ENCODE measurements around the gene SH2B2. TPM values are rescaled to one million over a fixed set of nuclear protein-coding genes. Genes with fewer than 3 reads are reported as not detected.

SH2B2 gene
- 17.0 TPM for total RNA-seq
- long read RNA-seq, transcript SH2B2-202 (9 exons, 2,113 nt) = major isoform, 7 of 52 reads
- long read RNA-seq, partial matches to known transcripts = 15 of 52 reads
- long read RNA-seq, other reads (novel, unspliced or antisense) = 30 of 52 reads

DNA sequence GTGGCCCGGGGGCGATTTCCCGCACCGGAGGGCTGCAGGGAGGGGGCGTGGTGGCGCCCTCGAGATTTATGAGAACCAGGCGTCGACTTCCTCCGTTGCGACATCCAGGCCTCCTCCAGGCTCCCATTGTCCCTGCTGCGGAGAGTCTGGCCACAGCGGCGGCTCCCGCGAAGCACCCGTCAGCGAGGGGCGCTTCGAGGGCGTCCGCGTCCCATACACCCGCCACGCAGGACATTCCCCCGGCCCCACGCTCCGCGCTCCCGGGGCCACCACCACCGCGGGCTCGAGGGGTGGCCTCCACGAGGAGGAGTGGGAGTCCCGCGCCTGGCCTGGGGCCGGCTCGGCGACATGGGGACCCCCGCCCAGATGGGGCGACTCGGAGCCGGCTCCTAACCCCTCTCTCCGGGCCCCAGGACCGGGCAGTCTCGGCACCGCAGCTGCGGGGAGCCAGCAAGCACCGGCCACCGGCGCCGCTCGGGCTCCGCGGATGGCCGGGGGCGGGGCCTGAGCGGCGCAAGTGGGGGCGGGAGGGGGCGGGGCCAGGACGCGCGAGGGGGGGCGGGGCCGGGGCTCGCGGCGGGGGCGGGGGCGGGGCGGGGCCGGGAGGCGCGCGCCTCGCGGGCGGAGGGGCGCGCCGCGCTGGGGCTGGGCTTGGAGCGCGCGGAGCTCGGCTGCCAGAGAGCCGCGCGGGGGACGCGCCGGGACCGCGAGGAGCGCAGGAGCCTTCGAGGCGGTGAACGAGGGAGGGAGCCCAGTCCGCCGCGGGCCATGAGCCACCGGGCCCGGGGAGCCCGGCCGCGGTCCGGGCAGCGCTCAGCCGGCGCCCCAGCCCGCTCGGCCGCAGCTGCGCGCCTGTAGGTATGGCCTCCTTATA, at the start of gene SH2B2:
Gene SH2B2 (plus strand): TSS at position 632 of the 874 bp plus-strand sequence. CDS start 13,683 bp downstream, outside the sequence.
- TF ChIP-seq, protein P1, sequence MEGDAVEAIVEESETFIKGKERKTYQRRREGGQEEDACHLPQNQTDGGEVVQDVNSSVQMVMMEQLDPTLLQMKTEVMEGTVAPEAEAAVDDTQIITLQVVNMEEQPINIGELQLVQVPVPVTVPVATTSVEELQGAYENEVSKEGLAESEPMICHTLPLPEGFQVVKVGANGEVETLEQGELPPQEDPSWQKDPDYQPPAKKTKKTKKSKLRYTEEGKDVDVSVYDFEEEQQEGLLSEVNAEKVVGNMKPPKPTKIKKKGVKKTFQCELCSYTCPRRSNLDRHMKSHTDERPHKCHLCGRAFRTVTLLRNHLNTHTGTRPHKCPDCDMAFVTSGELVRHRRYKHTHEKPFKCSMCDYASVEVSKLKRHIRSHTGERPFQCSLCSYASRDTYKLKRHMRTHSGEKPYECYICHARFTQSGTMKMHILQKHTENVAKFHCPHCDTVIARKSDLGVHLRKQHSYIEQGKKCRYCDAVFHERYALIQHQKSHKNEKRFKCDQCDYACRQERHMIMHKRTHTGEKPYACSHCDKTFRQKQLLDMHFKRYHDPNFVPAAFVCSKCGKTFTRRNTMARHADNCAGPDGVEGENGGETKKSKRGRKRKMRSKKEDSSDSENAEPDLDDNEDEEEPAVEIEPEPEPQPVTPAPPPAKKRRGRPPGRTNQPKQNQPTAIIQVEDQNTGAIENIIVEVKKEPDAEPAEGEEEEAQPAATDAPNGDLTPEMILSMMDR (IDR thresholded peaks at IDR 0.05) = no peak
- Histone ChIP-seq H3K4me3 (peak within 1 kb of the TSS; percentile 81), H3K36me3 (no peaks in the 10 kb centered on the region), H3K9me3 (no peaks in the 10 kb centered on the region), H3K27me3 (ENCODE audit: low read depth) (no peaks in the 10 kb centered on the region), H3K27ac (peak within 1 kb of the TSS; percentile 96), H3K4me1 (peaks cover 34% of the 10 kb centered on the region)
- intact Hi-C loops (cut with DNase I) = no loop called here
- DNase-seq = peak; percentile 90
- peak; percentile 78 to 84 for ATAC-seq

DNA sequence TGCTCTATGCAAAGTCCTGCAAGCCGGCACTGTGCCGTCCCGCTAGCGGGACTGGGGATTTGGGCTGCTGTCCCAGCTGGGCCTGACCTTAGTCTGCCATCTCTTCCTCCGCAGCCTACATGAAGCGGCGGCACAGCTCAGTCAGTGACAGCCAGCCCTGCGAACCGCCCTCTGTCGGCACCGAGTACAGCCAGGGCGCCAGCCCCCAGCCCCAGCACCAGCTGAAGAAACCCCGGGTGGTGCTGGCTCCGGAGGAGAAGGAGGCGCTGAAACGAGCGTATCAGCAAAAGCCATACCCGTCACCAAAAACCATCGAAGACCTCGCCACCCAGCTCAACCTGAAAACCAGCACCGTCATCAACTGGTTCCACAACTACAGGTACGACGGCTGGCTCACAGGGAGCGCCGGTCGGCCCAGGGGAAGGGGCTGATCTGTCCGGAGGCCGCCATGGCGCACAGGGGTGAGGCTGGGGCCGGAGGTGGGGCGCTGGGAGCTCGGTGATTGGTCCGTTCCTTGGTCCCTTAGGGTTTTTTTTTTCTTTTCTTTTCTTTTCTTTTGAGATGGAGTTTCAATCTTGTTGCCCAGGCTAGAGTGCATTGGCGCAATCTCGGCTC, 47.4 kb upstream of the SH2B2 start:
- Histone ChIP-seq H3K36me3 (peaks cover 81% of the 10 kb centered on the region), H3K27me3 (ENCODE audit: low read depth) (no peaks in the 10 kb centered on the region), H3K9me3 (no peaks in the 10 kb centered on the region), H3K4me3 (no peak overlapping the region), H3K4me1 (no peaks in the 10 kb centered on the region), H3K27ac (no peak overlapping the region)
- ATAC-seq (no peak), DNase-seq (no peak)
- TF ChIP-seq, protein P1 (IDR thresholded peaks at IDR 0.05) = no peak
- intact Hi-C loops (cut with DNase I) = no loop called here

DNA sequence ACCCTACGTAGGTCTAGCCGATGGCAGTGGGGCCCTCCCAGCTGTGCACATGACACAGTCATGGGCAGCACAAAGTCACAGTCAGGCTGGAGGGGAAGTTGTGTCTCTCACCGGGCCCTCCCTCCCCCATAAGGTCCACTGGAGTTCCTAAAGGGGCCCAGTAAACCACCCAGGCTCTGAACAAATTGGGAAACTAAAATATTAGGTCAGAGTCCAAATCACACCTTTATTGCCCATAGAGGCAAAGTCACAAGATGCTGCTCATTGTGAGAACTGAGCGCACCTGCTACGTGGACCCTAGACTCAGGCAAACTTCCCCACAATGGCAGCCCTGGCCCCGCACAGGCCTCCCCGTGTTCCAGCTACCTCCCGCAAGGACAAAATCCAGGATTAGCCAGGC, 45.2 kb upstream of the SH2B2 start:
- H3K36me3 ChIP-seq = peaks cover 74% of the 10 kb centered on the region
- H3K27me3 ChIP-seq (ENCODE audit: low read depth) = no peaks in the 10 kb centered on the region
- no peak overlapping the region for H3K27ac ChIP-seq
- no peaks in the 10 kb centered on the region for H3K4me1 ChIP-seq
- DNase-seq (no peak), ATAC-seq (no peak)
- TF ChIP-seq, protein P1 (IDR thresholded peaks at IDR 0.05) = no peak
- H3K4me3 ChIP-seq = no peak overlapping the region
- intact Hi-C loops (cut with DNase I) = no loop called here
- H3K9me3 ChIP-seq = no peaks in the 10 kb centered on the region

DNA sequence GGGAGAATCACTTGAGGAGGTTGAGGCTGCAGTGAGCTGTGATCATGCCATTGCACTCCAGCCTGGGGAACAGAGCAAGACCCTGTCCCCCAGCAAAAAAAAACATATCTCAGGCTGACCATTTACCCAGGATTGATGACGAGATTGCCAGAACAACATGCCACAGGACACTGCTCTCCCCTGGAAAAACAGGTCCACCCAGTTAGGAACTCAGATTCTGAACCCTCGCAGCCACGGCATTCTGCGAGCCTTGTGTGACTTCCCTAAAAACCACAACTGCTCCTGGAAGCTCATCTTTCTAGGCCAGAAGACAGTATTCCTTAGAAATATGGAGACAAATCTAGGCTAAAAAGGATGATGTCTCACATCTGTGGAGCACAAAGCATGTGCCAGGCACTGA, 42.1 kb upstream of the SH2B2 start:
- TF ChIP-seq, protein P1 (IDR thresholded peaks at IDR 0.05) = no peak
- intact Hi-C loops (cut with DNase I) = no loop called here
- peaks cover 70% of the 10 kb centered on the region for H3K36me3 ChIP-seq

DNA sequence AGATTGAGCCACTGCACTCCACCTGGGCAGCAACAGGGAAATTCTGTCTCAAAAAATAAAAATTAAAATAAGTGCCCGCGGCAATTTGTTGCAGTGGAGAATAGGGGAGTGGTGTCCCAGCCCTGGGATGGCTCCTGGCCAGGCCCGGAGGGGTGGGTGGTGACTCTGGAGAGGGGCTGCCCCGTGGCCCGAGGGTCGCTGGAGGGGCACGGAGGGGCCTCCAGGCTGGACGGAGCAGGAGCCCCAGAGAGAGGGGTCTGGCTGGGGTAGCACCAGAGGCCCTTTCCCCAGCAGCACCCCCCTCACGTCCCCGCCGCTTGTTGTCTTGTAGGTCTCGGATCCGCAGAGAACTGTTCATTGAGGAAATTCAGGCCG, 38.6 kb upstream of the SH2B2 start:
- ATAC-seq = no peak
- H3K4me3 ChIP-seq = no peak overlapping the region
- H3K27ac ChIP-seq = no peak overlapping the region
- TF ChIP-seq, protein P1 (IDR thresholded peaks at IDR 0.05) = no peak
- H3K36me3 ChIP-seq = peaks cover 50% of the 10 kb centered on the region
- no peaks in the 10 kb centered on the region for H3K27me3 ChIP-seq (ENCODE audit: low read depth)
- intact Hi-C loops (cut with DNase I) = no loop called here
- DNase-seq = no peak
- H3K9me3 ChIP-seq = no peaks in the 10 kb centered on the region
- no peaks in the 10 kb centered on the region for H3K4me1 ChIP-seq

More for the DNA sequence above, 42.1 kb upstream of the SH2B2 start:
- ATAC-seq (no peak), DNase-seq (no peak)
- Histone ChIP-seq H3K4me3 (no peak overlapping the region), H3K27me3 (ENCODE audit: low read depth) (no peaks in the 10 kb centered on the region), H3K9me3 (no peaks in the 10 kb centered on the region), H3K27ac (no peak overlapping the region), H3K4me1 (no peaks in the 10 kb centered on the region)
